Endothelial cell of umbilical vein (primary cell): ENCODE measurements around the gene SIAH3.

ENCODE experiments used
- CTCF ChIP-seq, 2 donors: IDR thresholded peaks; 1 replicate in 1 of 2; 2 replicates in 1 of 2; pipeline ENCODE4 v1.5.1; 2011; ENCODE audit warnings: low read length in 2 of 2, mild to moderate bottlenecking in 2 of 2, moderate library complexity in 2 of 2, control low read depth in 1 of 2, inconsistent platforms in 1 of 2, low read depth in 1 of 2; ENCODE audit not compliant: insufficient read depth in 1 of 2; ENCODE audit errors: extremely low read depth in 1 of 2
- EZH2 ChIP-seq: IDR thresholded peaks from 2 replicates; pipeline ENCODE4 v1.6.1; 2012; ENCODE audit warnings: borderline replicate concordance, low read depth, mild to moderate bottlenecking, moderate library complexity, low read length, inconsistent platforms; ENCODE audit not compliant: severe bottlenecking
- FOS ChIP-seq: IDR thresholded peaks from 2 replicates; pipeline ENCODE4 v1.6.1; 2011; ENCODE audit warnings: mild to moderate bottlenecking, low read length, moderate library complexity, borderline replicate concordance; ENCODE audit not compliant: insufficient read depth
- GATA2 ChIP-seq: IDR thresholded peaks from 2 replicates; pipeline ENCODE4 v1.7.0; 2011; ENCODE audit warnings: low read depth, mild to moderate bottlenecking, moderate library complexity, mixed read lengths, low read length; ENCODE audit not compliant: insufficient read length, insufficient read depth
- JUN ChIP-seq: IDR thresholded peaks from 2 replicates; pipeline ENCODE4 v1.6.1; 2011; ENCODE audit warnings: borderline replicate concordance, low read depth; ENCODE audit not compliant: insufficient read length, insufficient read depth
- MAX ChIP-seq: IDR thresholded peaks from 2 replicates; pipeline ENCODE4 v1.6.1; 2011; ENCODE audit not compliant: insufficient read depth, insufficient read length
- MYC ChIP-seq: IDR thresholded peaks from one replicate; pipeline ENCODE4 v1.6.1; 2011; ENCODE audit warnings: mild to moderate bottlenecking, low read depth, low read length
- POLR2A ChIP-seq: IDR thresholded peaks from 2 replicates; pipeline ENCODE4 v1.6.1; 2012; ENCODE audit warnings: low read depth, mild to moderate bottlenecking, control low read depth, low read length
- POLR2AphosphoS5 ChIP-seq: IDR thresholded peaks from 2 replicates; pipeline ENCODE4 v1.6.1; 2012; ENCODE audit warnings: low read depth, mild to moderate bottlenecking, control low read depth, low read length, moderate library complexity; ENCODE audit not compliant: insufficient read depth

- TF ChIP-seq MAX (no peak), POLR2AphosphoS5 (no peak), MYC (no peak), EZH2 (no peak), CTCF (IDR thresholded peaks at IDR 0.05; ENCODE audit: extremely low read depth in 1 of 2, insufficient read depth in 1 of 2, low read depth in 1 of 2, low read length in 2 of 2) (no peak), POLR2A (no peak), FOS (no peak), JUN (no peak), GATA2 (no peak)
Observed at GRCh38 chr13:45776748-45777147, 74.8 kb downstream of the SIAH3 start.
